ENCODE data around the gene PARD3. TPM values are rescaled to one million over a fixed set of nuclear protein-coding genes. Genes with fewer than 3 reads are reported as not detected.
A peak's percentile ranks its signal among the peaks of the same experiment; 100 is the strongest.

The PARD3 gene
- total and polyA plus RNA-seq, 8 donors = 25.6 to 54.5 (median 47.8) TPM

GRCh38 chr10:34288634-34289033 is 526.5 kb downstream of the PARD3 start:
- no peaks in the 10 kb centered on the region for H3K4me1 ChIP-seq
- TF ChIP-seq CTCF (IDR thresholded peaks at IDR 0.05) = no peak
- no peak overlapping the region for H3K27ac ChIP-seq
- no peaks in the 10 kb centered on the region for H3K36me3 ChIP-seq
- no peaks in the 10 kb centered on the region for H3K9me3 ChIP-seq
- no peak overlapping the region for H3K4me3 ChIP-seq
- ATAC-seq (peak; percentile 60), DNase-seq (no peak)
- intact Hi-C loops (cut with DNase I) = no loop called here
- H3K27me3 ChIP-seq = no peaks in the 10 kb centered on the region

GRCh38 chr10:34286136-34286739 is 528.9 kb downstream of the PARD3 start:
- no peak for ATAC-seq

GRCh38 chr10:34281661-34282582 is 533.2 kb downstream of the PARD3 start:
- no peak for TF ChIP-seq CTCF (IDR thresholded peaks at IDR 0.05)
- Histone ChIP-seq H3K36me3 (no peaks in the 10 kb centered on the region), H3K4me1 (no peaks in the 10 kb centered on the region), H3K4me3 (no peak overlapping the region), H3K27ac (peak overlapping the region in 1 of 2 donors; percentile 13), H3K27me3 (no peaks in the 10 kb centered on the region), H3K9me3 (no peaks in the 10 kb centered on the region)
- DNase-seq (no peak), ATAC-seq (no peak)
- intact Hi-C loops (cut with DNase I) = no loop called here

More at GRCh38 chr10:34286136-34286739, 528.9 kb downstream of the PARD3 start:
- H3K36me3 ChIP-seq = no peaks in the 10 kb centered on the region
- no peaks in the 10 kb centered on the region for H3K4me1 ChIP-seq
- no peaks in the 10 kb centered on the region for H3K27me3 ChIP-seq
- H3K9me3 ChIP-seq = no peaks in the 10 kb centered on the region
- H3K27ac ChIP-seq = no peak overlapping the region
- intact Hi-C loops (cut with DNase I) = no loop called here
- TF ChIP-seq CTCF (IDR thresholded peaks at IDR 0.05) = no peak
- no peak for DNase-seq
- no peak overlapping the region for H3K4me3 ChIP-seq

- no peaks in the 10 kb centered on the region for H3K9me3 ChIP-seq
- H3K36me3 ChIP-seq = no peaks in the 10 kb centered on the region
- H3K27ac ChIP-seq = peak overlapping the region in 1 of 2 donors; percentile 13
- DNase-seq (no peak), ATAC-seq (peak; percentile 73)
- TF ChIP-seq CTCF (IDR thresholded peaks at IDR 0.05) = no peak
- no peak overlapping the region for H3K4me3 ChIP-seq
- intact Hi-C loops (cut with DNase I) = no loop called here
- no peaks in the 10 kb centered on the region for H3K27me3 ChIP-seq
- H3K4me1 ChIP-seq = no peaks in the 10 kb centered on the region
Measured at GRCh38 chr10:34280599-34281374, 534.3 kb downstream of the PARD3 start.
